Effector memory CD4-positive, alpha-beta T cell (primary cell): ENCODE results near the gene PANK1.
A peak's percentile ranks its signal among the peaks of the same experiment; 100 is the strongest.

Source experiments
- DNase-seq, 3 donors: peaks; one replicate each; pipeline ENCODE4 v3.0.0-alpha.2; 2020
- H3K27ac ChIP-seq: 2 replicates; pipeline ENCODE4 v1.7.0; 2013; ENCODE audit warnings: mild to moderate bottlenecking, low read length, moderate library complexity; ENCODE audit not compliant: insufficient read depth, poor library complexity, severe bottlenecking
- H3K27me3 ChIP-seq: replicated peaks from 2 replicates; pipeline ENCODE4 v1.7.0; 2013; ENCODE audit warnings: mild to moderate bottlenecking, low read length; ENCODE audit not compliant: insufficient read depth, control insufficient read depth, poor library complexity, severe bottlenecking
- H3K36me3 ChIP-seq: 2 replicates; pipeline ENCODE4 v1.7.0; 2013; ENCODE audit warnings: mild to moderate bottlenecking, low read length, moderate library complexity; ENCODE audit not compliant: control insufficient read depth, insufficient read depth
- H3K4me1 ChIP-seq: 2 replicates; pipeline ENCODE4 v1.7.0; 2013; ENCODE audit warnings: low read length, mild to moderate bottlenecking; ENCODE audit not compliant: control insufficient read depth, insufficient read depth, poor library complexity, severe bottlenecking
- H3K4me3 ChIP-seq: 2 replicates; pipeline ENCODE4 v1.7.0; 2013; ENCODE audit warnings: low read length, low read depth, mild to moderate bottlenecking; ENCODE audit not compliant: insufficient read depth, poor library complexity, severe bottlenecking
- H3K9me3 ChIP-seq: 2 replicates; pipeline ENCODE4 v1.7.0; 2013; ENCODE audit warnings: mild to moderate bottlenecking, low read length, moderate library complexity; ENCODE audit not compliant: control insufficient read depth

PANK1 gene

DNA sequence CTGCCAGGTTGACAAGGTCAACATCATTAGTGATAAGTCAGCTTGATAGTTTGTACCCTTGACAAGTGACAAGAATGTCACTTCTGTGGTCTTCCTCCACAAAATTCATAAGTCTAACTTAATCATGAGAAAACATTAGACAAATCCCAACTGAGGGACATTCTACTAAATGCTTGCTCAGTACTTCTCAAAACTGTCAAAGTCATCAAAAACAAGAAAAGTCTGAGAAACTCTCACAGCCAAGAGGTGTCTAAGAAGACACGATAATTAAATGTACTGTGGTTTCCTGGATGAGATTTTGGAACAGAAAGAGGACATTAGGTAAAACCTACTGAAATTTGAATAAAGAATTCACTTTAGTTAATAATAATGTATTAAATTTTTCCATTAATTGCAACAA is 79.9 kb downstream of the PANK1 start:
- Histone ChIP-seq H3K9me3 (no peaks in the 10 kb centered on the region), H3K4me3 (no peak overlapping the region), H3K27me3 (no peaks in the 10 kb centered on the region), H3K36me3 (no peaks in the 10 kb centered on the region), H3K27ac (no peak overlapping the region), H3K4me1 (no peaks in the 10 kb centered on the region)
- no peak for DNase-seq

DNA sequence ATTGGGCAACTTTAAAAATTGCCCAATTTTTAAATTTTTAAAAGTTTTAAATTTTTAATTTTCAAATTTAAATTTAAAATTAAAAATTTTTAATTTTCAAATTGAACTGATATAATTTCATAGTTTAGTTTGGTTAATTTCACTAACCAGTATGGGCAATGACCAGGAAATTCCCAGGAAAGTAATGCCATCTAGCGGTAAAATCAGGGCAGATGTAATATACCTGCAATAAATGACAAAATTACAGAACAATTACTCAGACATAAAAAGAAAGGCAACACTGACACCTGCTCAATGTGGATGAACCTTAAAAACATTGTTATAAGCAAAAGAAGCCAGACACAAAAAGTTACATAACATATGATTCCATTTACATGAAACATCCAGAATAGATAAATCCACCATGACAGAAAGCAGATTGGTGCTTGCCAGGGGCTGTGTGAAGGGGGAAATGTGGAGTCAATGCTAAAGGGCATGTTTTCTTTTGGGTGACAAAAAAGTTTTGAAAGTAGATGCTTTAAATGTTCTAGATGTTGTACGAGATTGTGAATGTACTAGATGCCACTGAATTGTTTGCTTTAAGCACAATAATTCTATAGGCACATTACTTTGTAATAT is 81.1 kb downstream of the PANK1 start:
- no peaks in the 10 kb centered on the region for H3K36me3 ChIP-seq
- no peak overlapping the region for H3K4me3 ChIP-seq
- DNase-seq = peak in 1 of 3 donors; percentile 1
- H3K9me3 ChIP-seq = no peaks in the 10 kb centered on the region
- no peaks in the 10 kb centered on the region for H3K27me3 ChIP-seq
- no peak overlapping the region for H3K27ac ChIP-seq
- no peaks in the 10 kb centered on the region for H3K4me1 ChIP-seq

DNA sequence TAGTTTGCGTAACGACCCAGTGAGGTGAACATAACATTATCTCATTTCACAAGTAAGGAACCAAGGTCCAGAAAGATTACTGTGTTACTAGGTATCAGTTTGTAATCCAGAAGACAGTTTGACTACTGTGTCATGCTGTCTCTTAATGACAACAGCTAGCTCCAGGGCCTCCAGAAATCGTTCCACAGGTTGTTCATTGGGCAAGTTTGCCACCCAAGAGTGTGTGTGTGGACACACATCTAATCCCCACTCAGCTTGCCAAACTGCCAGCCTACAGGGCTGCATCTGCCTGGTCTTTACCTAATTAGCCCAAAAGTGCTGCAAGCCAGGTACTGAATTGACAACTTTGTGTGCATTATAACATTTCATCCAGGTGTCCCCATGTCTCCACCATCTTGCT is 81.7 kb downstream of the PANK1 start:
- H3K4me3 ChIP-seq = no peak overlapping the region
- DNase-seq = no peak
- H3K27me3 ChIP-seq = no peaks in the 10 kb centered on the region
- no peaks in the 10 kb centered on the region for H3K4me1 ChIP-seq
- no peak overlapping the region for H3K27ac ChIP-seq
- H3K9me3 ChIP-seq = no peaks in the 10 kb centered on the region
- no peaks in the 10 kb centered on the region for H3K36me3 ChIP-seq

DNA sequence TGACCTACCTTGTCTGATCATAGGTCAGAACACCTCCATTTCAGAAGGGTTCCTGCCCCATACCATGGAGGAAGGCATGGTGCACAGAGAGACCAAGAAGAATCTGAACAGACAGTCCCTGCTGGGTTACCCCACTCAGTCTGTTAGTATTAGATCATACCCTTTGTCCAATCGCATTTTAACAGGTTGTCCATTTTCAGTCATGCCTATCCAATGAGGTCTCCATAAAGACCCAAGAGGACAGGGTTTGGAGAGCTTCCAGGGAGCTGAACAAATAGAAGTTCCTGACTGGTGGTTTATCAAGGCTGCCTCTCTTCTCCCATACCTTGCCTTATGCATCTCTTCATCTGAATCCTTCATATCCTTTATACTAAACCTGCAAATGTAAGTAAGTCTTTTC is 88.4 kb downstream of the PANK1 start:
- DNase-seq = no peak

DNA sequence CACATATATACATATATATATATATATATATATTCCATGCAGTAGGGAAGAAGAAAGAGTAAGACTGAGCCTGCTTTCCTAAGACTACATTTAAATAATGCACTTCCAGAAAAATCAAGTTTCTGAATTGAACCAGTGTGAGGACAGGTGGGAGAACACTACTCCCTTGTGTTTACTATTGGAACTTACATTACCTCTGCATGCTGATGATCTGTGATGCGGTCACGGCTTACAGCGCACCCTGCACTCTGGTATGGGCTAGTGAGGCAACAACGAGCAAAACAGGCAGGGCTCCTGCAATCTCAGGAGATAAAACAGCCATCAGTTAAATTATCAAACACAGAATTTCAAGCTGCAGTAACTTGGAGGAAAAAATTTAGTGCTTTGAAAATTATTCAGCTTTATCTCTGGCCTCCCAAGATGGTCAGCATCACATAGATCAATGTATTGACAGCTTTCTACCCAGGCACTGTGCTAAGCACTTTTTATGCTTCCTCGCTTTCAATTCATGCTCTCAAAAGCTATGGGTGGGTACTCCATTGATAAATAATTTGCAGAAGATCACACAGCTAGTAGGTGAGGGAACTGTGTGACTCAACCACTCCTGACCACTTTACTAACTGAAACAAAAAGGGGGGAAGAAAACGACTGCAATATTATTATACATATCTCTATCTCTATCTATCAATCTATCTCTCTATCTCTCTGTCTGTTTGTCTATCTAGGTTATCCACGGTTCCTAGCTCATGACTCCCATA is 89.2 kb downstream of the PANK1 start:
- H3K36me3 ChIP-seq = no peaks in the 10 kb centered on the region
- no peak overlapping the region for H3K27ac ChIP-seq
- no peaks in the 10 kb centered on the region for H3K4me1 ChIP-seq
- H3K4me3 ChIP-seq = no peak overlapping the region
- no peak for DNase-seq
- no peaks in the 10 kb centered on the region for H3K9me3 ChIP-seq
- no peaks in the 10 kb centered on the region for H3K27me3 ChIP-seq

More for the DNA sequence above, 88.4 kb downstream of the PANK1 start:
- Histone ChIP-seq H3K4me3 (no peak overlapping the region), H3K9me3 (no peaks in the 10 kb centered on the region), H3K27me3 (no peaks in the 10 kb centered on the region), H3K36me3 (no peaks in the 10 kb centered on the region), H3K4me1 (no peaks in the 10 kb centered on the region), H3K27ac (no peak overlapping the region)

DNA sequence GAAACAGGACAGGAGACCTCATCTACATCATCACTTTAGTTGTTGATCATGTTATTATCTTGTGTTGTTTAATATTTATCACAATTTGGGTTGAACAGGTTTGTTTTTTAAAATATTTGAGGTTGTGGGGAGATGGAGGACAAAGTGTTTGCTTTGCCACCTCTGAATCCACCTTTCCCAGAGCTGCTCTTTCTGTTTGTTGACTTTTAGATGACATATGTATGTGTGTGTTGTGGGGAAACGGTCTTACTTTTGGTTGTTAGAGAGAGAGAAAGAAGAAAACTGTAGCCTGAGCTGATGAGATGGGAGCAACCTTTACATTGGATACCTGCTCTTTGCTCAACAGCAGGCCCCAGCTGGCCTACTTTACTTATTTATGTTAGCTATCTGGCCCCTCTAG is 90.6 kb downstream of the PANK1 start:
- H3K27me3 ChIP-seq = no peaks in the 10 kb centered on the region
- H3K4me1 ChIP-seq = no peaks in the 10 kb centered on the region
- no peak overlapping the region for H3K4me3 ChIP-seq
- H3K27ac ChIP-seq = no peak overlapping the region
- H3K9me3 ChIP-seq = no peaks in the 10 kb centered on the region
- DNase-seq = no peak
- H3K36me3 ChIP-seq = no peaks in the 10 kb centered on the region

DNA sequence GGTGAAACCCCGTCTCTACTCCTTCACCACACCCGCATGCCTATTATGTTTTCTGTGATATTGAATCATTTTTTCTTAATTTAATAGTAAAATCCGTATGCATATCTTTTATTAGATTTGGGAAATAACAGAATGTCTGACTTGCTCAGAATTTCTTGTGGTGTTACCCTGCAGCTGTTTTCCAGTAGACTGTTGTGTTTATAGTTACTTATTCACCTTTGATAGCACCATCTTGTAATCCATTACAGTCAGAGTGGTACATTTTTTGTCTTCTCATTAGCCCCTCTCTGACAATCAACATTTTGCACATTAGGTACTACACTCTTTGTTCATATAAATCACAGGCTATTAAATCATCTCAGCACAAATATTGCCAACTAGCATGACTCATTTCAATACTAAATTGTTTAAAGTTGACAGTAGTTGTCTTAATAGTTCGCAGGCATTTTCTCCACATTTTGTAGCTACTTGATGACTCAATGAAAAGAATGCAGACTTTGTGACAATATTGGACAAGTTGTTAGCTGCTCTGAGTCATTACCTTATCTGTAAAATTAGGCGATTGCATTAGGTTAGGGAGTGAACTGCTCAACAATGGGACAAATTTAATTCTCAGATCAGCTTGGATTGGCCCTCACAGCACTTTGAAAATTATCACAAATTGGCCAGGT is 91.8 kb downstream of the PANK1 start:
- Histone ChIP-seq H3K4me1 (no peaks in the 10 kb centered on the region), H3K4me3 (no peak overlapping the region), H3K9me3 (no peaks in the 10 kb centered on the region), H3K27ac (no peak overlapping the region), H3K36me3 (no peaks in the 10 kb centered on the region), H3K27me3 (no peaks in the 10 kb centered on the region)
- DNase-seq = no peak

DNA sequence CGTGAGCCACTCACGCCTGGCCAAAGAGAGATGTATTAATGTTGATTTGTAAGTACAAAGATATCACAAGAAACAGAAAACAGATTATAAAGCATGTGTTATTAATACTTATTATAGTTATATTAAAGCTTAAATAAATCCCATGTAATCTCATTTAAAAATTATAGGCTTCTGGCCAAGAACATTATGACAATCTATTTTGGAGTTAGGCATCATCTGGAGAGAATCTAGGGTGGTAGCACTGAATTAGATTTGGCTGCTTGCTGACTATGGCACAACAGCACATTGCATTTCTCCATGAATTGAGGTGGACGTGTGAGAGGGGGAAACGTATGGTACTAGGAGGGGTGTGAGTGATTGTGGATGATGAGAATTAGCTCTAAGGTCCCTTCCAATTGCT is 92.8 kb downstream of the PANK1 start:
- H3K27me3 ChIP-seq = no peaks in the 10 kb centered on the region
- no peak for DNase-seq
- H3K4me1 ChIP-seq = no peaks in the 10 kb centered on the region
- H3K27ac ChIP-seq = no peak overlapping the region
- H3K36me3 ChIP-seq = no peaks in the 10 kb centered on the region
- no peaks in the 10 kb centered on the region for H3K9me3 ChIP-seq
- H3K4me3 ChIP-seq = no peak overlapping the region

DNA sequence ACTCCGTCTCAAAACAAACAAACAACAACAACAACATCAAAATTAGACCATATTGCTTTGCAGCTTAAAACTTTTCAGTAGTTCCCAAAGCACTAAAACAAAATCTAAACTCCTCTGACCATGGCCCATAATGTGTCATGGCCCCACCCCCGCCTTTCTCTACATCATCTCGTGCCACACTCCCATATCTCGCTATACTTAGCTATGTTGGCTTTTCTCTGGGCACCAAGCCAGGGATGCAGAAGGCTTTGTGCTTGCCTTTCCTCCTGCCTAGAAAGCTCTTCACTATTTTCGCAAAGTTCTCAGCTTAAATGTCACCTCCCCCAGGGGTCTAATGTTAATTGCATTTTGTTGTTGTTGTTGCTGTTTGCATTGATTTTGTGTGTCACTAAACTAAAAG is 94.5 kb downstream of the PANK1 start:
- DNase-seq = no peak
- no peaks in the 10 kb centered on the region for H3K36me3 ChIP-seq
- no peak overlapping the region for H3K27ac ChIP-seq
- no peak overlapping the region for H3K4me3 ChIP-seq
- no peaks in the 10 kb centered on the region for H3K27me3 ChIP-seq
- no peaks in the 10 kb centered on the region for H3K4me1 ChIP-seq
- no peaks in the 10 kb centered on the region for H3K9me3 ChIP-seq

DNA sequence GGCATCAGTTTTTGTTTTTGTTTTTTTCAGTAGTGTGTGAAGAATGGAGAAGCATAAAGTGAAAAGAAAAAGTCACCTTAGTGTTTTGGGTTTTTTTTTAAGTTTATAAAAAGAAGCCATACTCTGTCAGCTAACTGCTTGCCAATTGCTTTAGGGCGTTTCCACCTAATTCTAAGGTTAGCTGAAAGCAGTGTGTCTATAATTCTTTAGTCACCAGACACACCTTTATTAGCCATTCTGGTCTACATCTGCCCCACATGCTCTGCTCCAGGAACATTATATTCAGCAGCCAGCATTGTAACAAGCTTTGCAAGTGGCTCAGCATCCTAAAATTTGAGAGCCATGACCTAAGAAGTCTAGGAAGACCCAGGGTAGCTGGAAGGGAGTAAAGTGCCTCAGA is 95.5 kb downstream of the PANK1 start:
- Histone ChIP-seq H3K4me3 (no peak overlapping the region), H3K9me3 (no peaks in the 10 kb centered on the region), H3K36me3 (no peaks in the 10 kb centered on the region), H3K27me3 (no peaks in the 10 kb centered on the region), H3K27ac (no peak overlapping the region), H3K4me1 (no peaks in the 10 kb centered on the region)
- no peak for DNase-seq
